Breast epithelium (tissue), 4 donors: ENCODE data around the gene TRANK1. TPM values are rescaled to one million over a fixed set of nuclear protein-coding genes. Genes with fewer than 3 reads are reported as not detected.
A peak's percentile ranks its signal among the peaks of the same experiment; 100 is the strongest.
"Not testable (repeated sequence)": the region's sequence is repeated elsewhere in the genome, so short reads cannot be mapped to it uniquely, and the experiment has no call there.

Experiments used
- DNase-seq, 2 donors: peaks; one replicate each; pipeline ENCODE4 v3.0.0-alpha.2; 2019; ENCODE audit warnings: low spot score in 2 of 2
- H3K27ac ChIP-seq, 2 donors: fragments of 200-600 bp; sonication (generic) in 1 of 2; one replicate each; pipeline ENCODE4 v1.5.1; 2016 to 2019; ENCODE audit warnings: mild to moderate bottlenecking in 1 of 2
- H3K27me3 ChIP-seq, 2 donors: fragments of 200-600 bp; sonication (generic) in 1 of 2; one replicate each; pipeline versions ENCODE4 v1.5.1 to v1.6.0; 2017 to 2019; ENCODE audit warnings: control low read depth in 1 of 2, mild to moderate bottlenecking in 1 of 2
- H3K36me3 ChIP-seq: fragments of 200-600 bp; one replicate; pipeline ENCODE4 v1.5.1; 2019
- H3K4me1 ChIP-seq, 2 donors: fragments of 200-600 bp; sonication (generic); one replicate each; pipeline ENCODE4 v1.5.1; 2016 to 2019; ENCODE audit warnings: control low read depth in 1 of 2
- H3K4me3 ChIP-seq, 3 donors: fragments of 200-600 bp; sonication (generic); 1 replicate in 2 of 3; 2 replicates in 1 of 3; pipeline ENCODE4 v1.5.1; 2016 to 2019; ENCODE audit warnings: mild to moderate bottlenecking in 3 of 3, moderate library complexity in 2 of 3
- H3K9me3 ChIP-seq, 2 donors: fragments of 200-600 bp; sonication (generic) in 1 of 2; one replicate each; pipeline ENCODE4 v1.5.1; 2016 to 2019; ENCODE audit warnings: control low read depth in 1 of 2
- POLR2A ChIP-seq: fragments of 450-650 bp; IDR thresholded peaks from one replicate; pipeline ENCODE4 v1.6.1; 2016; ENCODE audit warnings: antibody characterized with exemption, mild to moderate bottlenecking, moderate library complexity
- POLR2AphosphoS5 ChIP-seq, 3 donors: sonication (generic); formaldehyde crosslinking; IDR thresholded peaks; one replicate each; pipeline ENCODE4 v1.6.1; 2017; ENCODE audit warnings: antibody characterized with exemption in 3 of 3
- intact Hi-C: fragments of 100-400 bp; cut with DNase I; formaldehyde crosslinking; loops from one replicate; pipeline ENCODE4 v1.15.1; 2023; ENCODE audit warnings: low total_unique reads
- total RNA-seq, 3 donors: library from RNA; depleted of rRNA; stranded (reverse); fragments of >200 nt; gene quantifications; one replicate each; pipeline ENCODE4 v1.1.0, GENCODE V29; 2016
- TF ChIP-seq, protein P1 (sequence below), 3 donors: fragments of 450-650 bp; IDR thresholded peaks; one replicate each; pipeline ENCODE4 v1.5.1; 2016 to 2017; ENCODE audit warnings: antibody characterized with exemption in 3 of 3, mild to moderate bottlenecking in 3 of 3, moderate library complexity in 3 of 3

TRANK1 gene
- total RNA-seq, 3 donors from 2014 or later = 13.6 to 16.6 (median 13.8) TPM

- intact Hi-C loops = no loop called here
- TF ChIP-seq POLR2AphosphoS5 (IDR thresholded peaks at IDR 0.05) (no peak), POLR2A (no peak)
- TF ChIP-seq, protein P1, sequence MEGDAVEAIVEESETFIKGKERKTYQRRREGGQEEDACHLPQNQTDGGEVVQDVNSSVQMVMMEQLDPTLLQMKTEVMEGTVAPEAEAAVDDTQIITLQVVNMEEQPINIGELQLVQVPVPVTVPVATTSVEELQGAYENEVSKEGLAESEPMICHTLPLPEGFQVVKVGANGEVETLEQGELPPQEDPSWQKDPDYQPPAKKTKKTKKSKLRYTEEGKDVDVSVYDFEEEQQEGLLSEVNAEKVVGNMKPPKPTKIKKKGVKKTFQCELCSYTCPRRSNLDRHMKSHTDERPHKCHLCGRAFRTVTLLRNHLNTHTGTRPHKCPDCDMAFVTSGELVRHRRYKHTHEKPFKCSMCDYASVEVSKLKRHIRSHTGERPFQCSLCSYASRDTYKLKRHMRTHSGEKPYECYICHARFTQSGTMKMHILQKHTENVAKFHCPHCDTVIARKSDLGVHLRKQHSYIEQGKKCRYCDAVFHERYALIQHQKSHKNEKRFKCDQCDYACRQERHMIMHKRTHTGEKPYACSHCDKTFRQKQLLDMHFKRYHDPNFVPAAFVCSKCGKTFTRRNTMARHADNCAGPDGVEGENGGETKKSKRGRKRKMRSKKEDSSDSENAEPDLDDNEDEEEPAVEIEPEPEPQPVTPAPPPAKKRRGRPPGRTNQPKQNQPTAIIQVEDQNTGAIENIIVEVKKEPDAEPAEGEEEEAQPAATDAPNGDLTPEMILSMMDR (IDR thresholded peaks at IDR 0.05) = no peak
These were observed 49.9 kb downstream of the TRANK1 start for GRCh38 chr3:36894914-36895313.

DNA sequence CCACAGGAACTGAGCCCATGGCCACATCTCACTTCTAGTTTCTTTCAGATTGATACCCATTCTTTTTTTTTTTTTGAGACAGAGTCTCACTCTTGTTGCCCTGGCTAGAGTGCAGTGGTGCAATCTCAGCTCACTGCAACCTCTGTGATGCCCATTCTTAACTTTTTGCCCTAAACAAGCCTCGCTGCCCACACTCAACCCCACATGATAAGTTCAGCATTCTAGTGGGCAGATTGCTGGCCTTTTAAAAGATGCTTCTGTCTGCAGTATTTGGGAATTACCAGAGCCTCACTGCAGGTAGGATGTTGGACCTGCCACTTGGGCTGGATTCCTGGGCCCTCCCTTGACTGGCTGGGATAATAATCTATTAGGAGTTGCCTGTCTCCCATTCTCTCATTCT lies 51.0 kb downstream of the TRANK1 start:
- H3K27me3 ChIP-seq = no peaks in the 10 kb centered on the region
- no peak overlapping the region for H3K4me3 ChIP-seq
- TF ChIP-seq POLR2A = no peak
- no peak for TF ChIP-seq POLR2AphosphoS5 (IDR thresholded peaks at IDR 0.05)
- TF ChIP-seq, protein P1 (IDR thresholded peaks at IDR 0.05) = no peak
- H3K9me3 ChIP-seq = no peaks in the 10 kb centered on the region
- no peak for DNase-seq
- H3K27ac ChIP-seq = no peak overlapping the region
- no peaks in the 10 kb centered on the region for H3K4me1 ChIP-seq
- intact Hi-C loops = no loop called here
- H3K36me3 ChIP-seq = no peaks in the 10 kb centered on the region

More at GRCh38 chr3:36894914-36895313, 49.9 kb downstream of the TRANK1 start:
- no peak for DNase-seq
- no peaks in the 10 kb centered on the region for H3K4me1 ChIP-seq
- H3K36me3 ChIP-seq = no peaks in the 10 kb centered on the region
- no peaks in the 10 kb centered on the region for H3K9me3 ChIP-seq
- no peak overlapping the region for H3K4me3 ChIP-seq
- no peaks in the 10 kb centered on the region for H3K27me3 ChIP-seq
- no peak overlapping the region for H3K27ac ChIP-seq

- DNase-seq = no peak
- H3K9me3 ChIP-seq = no peaks in the 10 kb centered on the region
- no peaks in the 10 kb centered on the region for H3K4me1 ChIP-seq
- intact Hi-C loops = no loop called here
- H3K27me3 ChIP-seq = no peaks in the 10 kb centered on the region
- TF ChIP-seq POLR2A (no peak), POLR2AphosphoS5 (IDR thresholded peaks at IDR 0.05) (no peak)
- TF ChIP-seq, protein P1 (IDR thresholded peaks at IDR 0.05) = no peak
- H3K4me3 ChIP-seq = no peak overlapping the region
- H3K27ac ChIP-seq = peak overlapping the region in 1 of 2 donors; percentile 17
- H3K36me3 ChIP-seq = no peaks in the 10 kb centered on the region
These were observed 51.7 kb downstream of the TRANK1 start for GRCh38 chr3:36893137-36893557.

DNA sequence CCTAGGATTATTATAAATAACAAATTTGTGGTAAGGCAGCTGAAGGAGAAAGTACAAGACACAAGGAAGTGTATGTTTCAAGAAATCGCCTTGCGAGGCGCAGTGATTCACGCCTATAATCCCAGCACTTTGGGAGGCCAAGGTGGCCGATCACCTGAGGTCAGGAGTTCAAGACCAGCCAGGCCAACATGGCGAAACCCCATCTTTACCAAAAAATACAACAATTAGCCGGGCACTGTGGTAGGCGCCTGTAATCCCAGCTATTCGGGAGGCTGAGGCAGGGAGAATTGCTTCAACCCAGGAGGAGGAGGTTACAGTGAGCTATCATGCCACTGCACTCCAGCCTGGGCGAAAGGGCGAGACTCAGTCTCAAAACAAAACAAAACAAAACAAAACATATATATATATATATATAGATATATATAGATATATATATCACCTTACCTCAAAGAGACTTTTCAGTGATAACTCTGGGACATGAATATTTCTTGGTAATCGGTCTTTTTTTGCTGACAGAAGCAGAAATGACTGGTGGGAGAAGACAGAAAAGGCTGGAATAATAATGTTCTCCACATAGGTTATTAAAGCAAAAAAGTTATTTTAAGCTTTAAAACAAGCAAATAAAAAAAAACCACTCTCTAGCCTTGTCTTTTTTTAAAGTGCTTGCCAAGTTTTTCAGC lies 52.3 kb downstream of the TRANK1 start:
- Histone ChIP-seq H3K27ac (peak overlapping the region in 1 of 2 donors; percentile 17), H3K27me3 (no peaks in the 10 kb centered on the region), H3K36me3 (no peaks in the 10 kb centered on the region), H3K4me1 (no peaks in the 10 kb centered on the region), H3K9me3 (no peaks in the 10 kb centered on the region), H3K4me3 (no peak overlapping the region)
- no peak for DNase-seq
- intact Hi-C loops = no loop called here
- TF ChIP-seq, protein P1 (IDR thresholded peaks at IDR 0.05) = no peak
- TF ChIP-seq POLR2A = no peak
- no peak for TF ChIP-seq POLR2AphosphoS5 (IDR thresholded peaks at IDR 0.05)

DNA sequence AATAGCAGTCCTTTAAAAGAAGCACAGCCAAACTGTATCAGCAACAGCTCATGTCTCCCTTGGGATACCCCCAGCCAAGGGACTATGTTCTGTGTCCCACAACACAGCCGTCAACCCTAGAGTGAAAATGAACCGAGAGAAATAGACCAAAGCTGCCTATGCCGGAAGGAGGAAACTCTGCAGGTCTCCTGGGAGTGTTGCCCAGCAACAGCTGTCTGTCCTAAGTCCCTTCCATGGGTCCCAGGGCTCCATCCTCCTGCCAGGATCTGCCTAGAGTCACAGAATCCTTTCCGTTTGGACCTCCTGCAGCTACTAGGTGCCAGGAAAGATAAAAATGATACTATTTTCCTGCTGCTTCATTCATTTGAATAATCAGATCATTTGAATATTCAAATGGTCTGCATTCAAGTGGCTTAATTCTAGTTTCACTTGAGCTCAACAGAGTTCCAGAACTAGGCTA lies 53.1 kb downstream of the TRANK1 start:
- Histone ChIP-seq H3K4me3 (no peak overlapping the region), H3K4me1 (no peaks in the 10 kb centered on the region), H3K27me3 (no peaks in the 10 kb centered on the region), H3K27ac (no peak overlapping the region), H3K9me3 (no peaks in the 10 kb centered on the region), H3K36me3 (no peaks in the 10 kb centered on the region)
- no peak for DNase-seq
- TF ChIP-seq, protein P1 (IDR thresholded peaks at IDR 0.05) = no peak
- no peak for TF ChIP-seq POLR2A
- intact Hi-C loops = no loop called here

DNA sequence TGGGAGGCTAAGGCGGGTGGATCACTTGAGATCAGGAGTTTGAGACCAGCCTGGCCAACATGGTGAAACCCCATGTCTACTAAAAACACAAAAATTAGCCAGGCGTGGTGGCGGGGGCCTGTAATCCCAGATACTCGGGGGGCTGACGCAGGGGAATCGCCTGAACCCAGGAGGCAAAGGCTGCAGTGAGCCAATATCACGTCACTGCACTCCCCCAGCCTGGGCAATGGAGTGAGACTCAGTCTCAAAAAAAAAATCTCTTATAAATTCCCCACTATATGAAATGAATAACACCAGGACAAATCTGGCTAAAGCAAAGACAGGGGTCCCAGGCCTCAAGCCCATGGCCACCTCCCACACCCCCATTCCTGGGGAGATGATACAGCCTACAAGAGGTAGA lies 53.8 kb downstream of the TRANK1 start:
- DNase-seq, intact Hi-C loops, H3K4me1 ChIP-seq, H3K4me3 ChIP-seq, H3K36me3 ChIP-seq, H3K27ac ChIP-seq, H3K27me3 ChIP-seq, H3K9me3 ChIP-seq: not testable (repeated sequence)
